OCI-LY7 (cell line): ENCODE data around the gene ACP3. TPM values are rescaled to one million over a fixed set of nuclear protein-coding genes. Genes with fewer than 3 reads are reported as not detected.

Experiments
- BruUV-seq: library from RNA; stranded (reverse); fragments of 400-500 nt; replicated peaks from 2 replicates; lab custom pipeline; 2021; lab: Mats Ljungman, UMichigan
- CTCF ChIA-PET: fragments of 300-600 bp; sonication (Branson Sonifier 250); formaldehyde crosslinking; loops from one replicate; lab custom pipeline; 2022; ENCODE audit warnings: antibody characterized with exemption; ENCODE audit not compliant: unreplicated experiment; lab: Charles Lee
- POLR2A ChIA-PET: fragments of 300-600 bp; sonication (Branson Sonifier 250); formaldehyde crosslinking; loops from one replicate; lab custom pipeline; 2022; ENCODE audit warnings: antibody characterized with exemption; lab: Charles Lee
- DNase-seq: peaks from one replicate; pipeline ENCODE4 v3.0.0-alpha.2; 2015; ENCODE audit warnings: low spot score
- H2AFZ ChIP-seq: fragments of 200-600 bp; sonication (generic), shearing (Covaris generic); 2 replicates; pipeline ENCODE4 v1.6.1; 2014; ENCODE audit warnings: mild to moderate bottlenecking, antibody characterized with exemption, low read length, moderate library complexity
- H3K27ac ChIP-seq: fragments of 200-600 bp; sonication (generic); 2 replicates; pipeline ENCODE4 v1.5.1; 2014; ENCODE audit warnings: mixed run types, low read depth, mild to moderate bottlenecking, moderate library complexity, low read length, inconsistent platforms; ENCODE audit not compliant: poor library complexity, severe bottlenecking
- H3K36me3 ChIP-seq: fragments of 200-600 bp; sonication (generic); 2 replicates; pipeline ENCODE4 v1.6.1; 2014; ENCODE audit warnings: mild to moderate bottlenecking, antibody characterized with exemption, low read length, moderate library complexity, mixed read lengths; ENCODE audit not compliant: insufficient read depth
- H3K4me1 ChIP-seq: fragments of 200-600 bp; sonication (generic); 2 replicates; pipeline ENCODE4 v1.5.1; 2014; ENCODE audit warnings: mild to moderate bottlenecking, low read length; ENCODE audit not compliant: insufficient read depth, poor library complexity, severe bottlenecking
- H3K4me2 ChIP-seq: fragments of 200-600 bp; sonication (generic); 2 replicates; pipeline ENCODE4 v1.6.1; 2014; ENCODE audit warnings: mild to moderate bottlenecking, low read length
- H3K4me3 ChIP-seq: fragments of 200-600 bp; sonication (generic); 2 replicates; pipeline ENCODE4 v1.5.1; 2014; ENCODE audit warnings: mild to moderate bottlenecking, low read depth, low read length; ENCODE audit not compliant: poor library complexity, severe bottlenecking
- H3K79me2 ChIP-seq: fragments of 200-600 bp; sonication (generic); 2 replicates; pipeline ENCODE4 v1.6.1; 2016; ENCODE audit warnings: low read depth, mild to moderate bottlenecking, low read length, moderate library complexity, mixed read lengths; ENCODE audit not compliant: insufficient read depth
- H3K9me2 ChIP-seq: fragments of 200-600 bp; sonication (generic); 2 replicates; pipeline ENCODE4 v1.6.1; 2016; ENCODE audit warnings: mild to moderate bottlenecking, low read length, mixed read lengths; ENCODE audit not compliant: insufficient read depth
- H3K9me3 ChIP-seq: fragments of 200-600 bp; sonication (generic); 2 replicates; pipeline ENCODE4 v1.6.1; 2014; ENCODE audit warnings: mild to moderate bottlenecking, mixed run types, low read length, mixed read lengths
- H4K20me1 ChIP-seq: fragments of 200-600 bp; sonication (generic); 2 replicates; pipeline ENCODE4 v1.6.1; 2014; ENCODE audit warnings: mild to moderate bottlenecking, antibody characterized with exemption, low read length, moderate library complexity, mixed read lengths; ENCODE audit not compliant: insufficient read depth
- EZH2phosphoT487 ChIP-seq: fragments of 200-600 bp; sonication (generic); IDR thresholded peaks from 2 replicates; pipeline ENCODE4 v1.6.1; 2018; ENCODE audit warnings: low read depth, borderline replicate concordance, mild to moderate bottlenecking, mixed run types, antibody characterized with exemption, low read length, moderate library complexity, mixed read lengths
- intact Hi-C: fragments of 100-400 bp; cut with micrococcal nuclease; formaldehyde crosslinking; loops from one replicate; pipeline ENCODE4 v1.10.0; 2022; ENCODE audit not compliant: unreplicated experiment
- total RNA-seq, 2 experiments: library from RNA; depleted of rRNA in 1 of 2; stranded (reverse); fragments of >200 nt in 1 of 2; shearing (Covaris generic) in 1 of 2; gene quantifications; 2 replicates each; pipeline ENCODE4 v1.2.3, GENCODE V29; 2014 to 2022
- TF ChIP-seq, protein P1 (sequence below): fragments of 200-600 bp; sonication (generic); conservative IDR thresholded peaks from 2 replicates; pipeline ENCODE4 v1.5.1; 2014; ENCODE audit warnings: mild to moderate bottlenecking, antibody characterized with exemption, low read length, moderate library complexity, mixed read lengths

Gene ACP3
- total RNA-seq, 2 experiments from 2014 or later, result 4.1 to 13.7 TPM

GRCh38 chr3:132285620-132285945, 31.6 kb upstream of the ACP3 start:
- Histone ChIP-seq H3K4me2 (no peak overlapping the region), H4K20me1 (no peaks in the 10 kb centered on the region), H3K4me1 (no peaks in the 10 kb centered on the region), H2AFZ (no peak overlapping the region), H3K36me3 (no peaks in the 10 kb centered on the region), H3K9me2 (no peaks in the 10 kb centered on the region), H3K79me2 (no peaks in the 10 kb centered on the region), H3K27ac (no peak overlapping the region), H3K4me3 (no peak overlapping the region), H3K9me3 (no peaks in the 10 kb centered on the region)
- ChIA-PET CTCF (no interaction called here), POLR2A (no interaction called here)
- intact Hi-C loops, result no loop called here
- no TSS peak for BruUV-seq
- TF ChIP-seq, protein P1, sequence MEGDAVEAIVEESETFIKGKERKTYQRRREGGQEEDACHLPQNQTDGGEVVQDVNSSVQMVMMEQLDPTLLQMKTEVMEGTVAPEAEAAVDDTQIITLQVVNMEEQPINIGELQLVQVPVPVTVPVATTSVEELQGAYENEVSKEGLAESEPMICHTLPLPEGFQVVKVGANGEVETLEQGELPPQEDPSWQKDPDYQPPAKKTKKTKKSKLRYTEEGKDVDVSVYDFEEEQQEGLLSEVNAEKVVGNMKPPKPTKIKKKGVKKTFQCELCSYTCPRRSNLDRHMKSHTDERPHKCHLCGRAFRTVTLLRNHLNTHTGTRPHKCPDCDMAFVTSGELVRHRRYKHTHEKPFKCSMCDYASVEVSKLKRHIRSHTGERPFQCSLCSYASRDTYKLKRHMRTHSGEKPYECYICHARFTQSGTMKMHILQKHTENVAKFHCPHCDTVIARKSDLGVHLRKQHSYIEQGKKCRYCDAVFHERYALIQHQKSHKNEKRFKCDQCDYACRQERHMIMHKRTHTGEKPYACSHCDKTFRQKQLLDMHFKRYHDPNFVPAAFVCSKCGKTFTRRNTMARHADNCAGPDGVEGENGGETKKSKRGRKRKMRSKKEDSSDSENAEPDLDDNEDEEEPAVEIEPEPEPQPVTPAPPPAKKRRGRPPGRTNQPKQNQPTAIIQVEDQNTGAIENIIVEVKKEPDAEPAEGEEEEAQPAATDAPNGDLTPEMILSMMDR, result no peak
- TF ChIP-seq EZH2phosphoT487, result no peak
- DNase-seq, result no peak

GRCh38 chr3:132286035-132286434, 31.2 kb upstream of the ACP3 start:
- no peaks in the 10 kb centered on the region for H3K79me2 ChIP-seq
- no peaks in the 10 kb centered on the region for H3K36me3 ChIP-seq
- no peaks in the 10 kb centered on the region for H4K20me1 ChIP-seq
- no peak overlapping the region for H2AFZ ChIP-seq
- DNase-seq, result no peak
- no peak overlapping the region for H3K4me3 ChIP-seq
- no peak overlapping the region for H3K27ac ChIP-seq
- H3K9me2 ChIP-seq, result no peaks in the 10 kb centered on the region
- ChIA-PET CTCF (no interaction called here), POLR2A (no interaction called here)
- no peaks in the 10 kb centered on the region for H3K4me1 ChIP-seq
- no peak overlapping the region for H3K4me2 ChIP-seq
- TF ChIP-seq EZH2phosphoT487, result no peak
- TF ChIP-seq, protein P1, result no peak
- intact Hi-C loops, result no loop called here
- no peaks in the 10 kb centered on the region for H3K9me3 ChIP-seq
- no TSS peak for BruUV-seq

DNA sequence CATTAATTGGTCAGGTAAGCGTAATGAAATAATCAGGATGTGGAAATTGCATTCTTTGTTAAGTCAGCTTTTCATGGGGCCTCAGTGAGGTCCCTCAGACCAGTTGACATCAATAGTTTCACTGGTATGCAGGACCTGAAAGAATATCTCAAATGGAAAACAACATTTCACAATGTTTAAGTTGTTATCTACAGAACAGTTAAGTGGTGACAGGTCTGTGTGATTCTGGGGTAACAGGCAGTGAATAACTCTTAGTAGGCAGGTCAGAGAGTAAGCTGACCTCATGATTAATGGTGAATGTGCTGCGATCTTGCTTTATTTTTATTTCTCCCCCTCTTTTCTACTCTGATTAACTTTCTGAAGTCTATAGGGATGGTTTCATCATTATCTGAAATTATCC, 28.9 kb upstream of the ACP3 start:
- intact Hi-C loops, result no loop called here
- TF ChIP-seq EZH2phosphoT487, result no peak
- TF ChIP-seq, protein P1, result no peak
- Histone ChIP-seq H2AFZ (no peak overlapping the region), H3K27ac (no peak overlapping the region), H3K4me1 (no peaks in the 10 kb centered on the region), H3K4me2 (no peak overlapping the region), H3K36me3 (no peaks in the 10 kb centered on the region), H3K9me3 (no peaks in the 10 kb centered on the region), H3K9me2 (no peaks in the 10 kb centered on the region), H4K20me1 (no peaks in the 10 kb centered on the region), H3K4me3 (no peak overlapping the region), H3K79me2 (no peaks in the 10 kb centered on the region)
- no peak for DNase-seq
- ChIA-PET POLR2A (interaction anchor here (0.6 kb wide), 1 partner anchor 30 kb away, joined by 3 read pairs; no protein-coding TSS in a partner anchor), CTCF (no interaction called here)
- BruUV-seq, result no TSS peak
